NT2/D1 (cell line): ENCODE measurements around the gene CTIF.
"Not testable (repeated sequence)": the region's sequence is repeated elsewhere in the genome, so short reads cannot be mapped to it uniquely, and the experiment has no call there.

Source experiments
- DNase-seq: peaks from one replicate; pipeline ENCODE4 v3.0.0-alpha.2; 2011; ENCODE audit warnings: low read depth, low spot score
- H3K27me3 ChIP-seq: 2 replicates; pipeline ENCODE4 v1.6.0; 2011; ENCODE audit warnings: mild to moderate bottlenecking; ENCODE audit not compliant: insufficient read length, insufficient read depth
- H3K36me3 ChIP-seq: 2 replicates; pipeline ENCODE4 v1.6.1; 2011; ENCODE audit warnings: mild to moderate bottlenecking, low read length, mixed read lengths; ENCODE audit not compliant: insufficient read depth, insufficient read length
- H3K4me1 ChIP-seq: 2 replicates; pipeline ENCODE4 v1.5.1; 2011; ENCODE audit not compliant: insufficient read depth, insufficient read length
- H3K4me3 ChIP-seq: 2 replicates; pipeline ENCODE4 v1.5.1; 2011; ENCODE audit warnings: low read depth; ENCODE audit not compliant: insufficient read length
- H3K9ac ChIP-seq: 2 replicates; pipeline ENCODE4 v1.6.0; 2011; ENCODE audit warnings: low read depth; ENCODE audit not compliant: insufficient read length
- H3K9me3 ChIP-seq: 2 replicates; pipeline ENCODE4 v1.5.1; 2011; ENCODE audit warnings: mild to moderate bottlenecking, low read length; ENCODE audit not compliant: insufficient read depth
- SUZ12 ChIP-seq: IDR thresholded peaks from 2 replicates; pipeline ENCODE4 v1.6.1; 2011; ENCODE audit not compliant: insufficient read length, insufficient read depth; ENCODE audit errors: extremely low read depth
- YY1 ChIP-seq: IDR thresholded peaks from 2 replicates; pipeline ENCODE4 v1.6.1; 2011; ENCODE audit not compliant: insufficient read length, insufficient read depth
- ZNF274 ChIP-seq: IDR thresholded peaks from 2 replicates; pipeline ENCODE4 v1.6.1; 2011; ENCODE audit warnings: mild to moderate bottlenecking, low read depth, low read length

The CTIF gene

DNA sequence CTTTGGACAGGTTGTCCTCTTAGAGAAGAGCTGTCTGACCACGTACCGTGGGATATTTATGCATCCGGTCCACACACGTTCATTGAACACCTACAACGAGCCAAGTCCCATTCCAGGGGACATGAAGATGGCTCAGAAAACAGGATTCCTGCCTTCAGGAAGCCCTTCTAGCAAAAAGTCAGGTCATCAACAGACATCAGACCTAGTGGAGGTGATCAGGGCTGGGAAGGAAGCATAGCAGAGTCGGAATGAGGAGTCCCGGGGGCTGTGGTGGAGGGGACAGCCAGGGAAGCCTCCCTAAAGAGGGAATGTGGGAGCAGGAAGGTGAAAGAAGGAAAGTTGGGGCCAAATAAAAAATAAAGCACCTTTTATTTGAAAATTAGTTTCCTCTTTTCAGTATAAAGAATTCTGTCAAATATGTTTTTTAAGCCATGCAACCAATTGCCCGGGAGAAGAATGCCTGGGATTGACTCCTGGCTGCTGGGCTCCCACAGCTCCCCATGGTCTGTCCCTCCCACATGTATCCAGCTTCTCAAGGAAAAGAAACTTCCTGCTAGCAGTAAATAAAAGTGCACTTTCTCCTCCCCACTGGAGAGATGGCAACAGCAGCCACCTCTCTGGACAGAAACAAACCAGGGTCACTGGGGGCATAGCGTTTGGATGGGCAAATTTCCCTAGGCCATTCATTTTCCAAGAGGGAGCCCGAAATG is 267.1 kb downstream of the CTIF start:
- TF ChIP-seq YY1 (no peak), ZNF274 (no peak), SUZ12 (no peak)
- H3K27me3 ChIP-seq: no peaks in the 10 kb centered on the region
- H3K9me3 ChIP-seq: no peaks in the 10 kb centered on the region
- H3K4me1 ChIP-seq: no peaks in the 10 kb centered on the region
- no peak overlapping the region for H3K9ac ChIP-seq
- H3K4me3 ChIP-seq: no peak overlapping the region
- H3K36me3 ChIP-seq: peaks cover 21% of the 10 kb centered on the region
- DNase-seq: no peak

DNA sequence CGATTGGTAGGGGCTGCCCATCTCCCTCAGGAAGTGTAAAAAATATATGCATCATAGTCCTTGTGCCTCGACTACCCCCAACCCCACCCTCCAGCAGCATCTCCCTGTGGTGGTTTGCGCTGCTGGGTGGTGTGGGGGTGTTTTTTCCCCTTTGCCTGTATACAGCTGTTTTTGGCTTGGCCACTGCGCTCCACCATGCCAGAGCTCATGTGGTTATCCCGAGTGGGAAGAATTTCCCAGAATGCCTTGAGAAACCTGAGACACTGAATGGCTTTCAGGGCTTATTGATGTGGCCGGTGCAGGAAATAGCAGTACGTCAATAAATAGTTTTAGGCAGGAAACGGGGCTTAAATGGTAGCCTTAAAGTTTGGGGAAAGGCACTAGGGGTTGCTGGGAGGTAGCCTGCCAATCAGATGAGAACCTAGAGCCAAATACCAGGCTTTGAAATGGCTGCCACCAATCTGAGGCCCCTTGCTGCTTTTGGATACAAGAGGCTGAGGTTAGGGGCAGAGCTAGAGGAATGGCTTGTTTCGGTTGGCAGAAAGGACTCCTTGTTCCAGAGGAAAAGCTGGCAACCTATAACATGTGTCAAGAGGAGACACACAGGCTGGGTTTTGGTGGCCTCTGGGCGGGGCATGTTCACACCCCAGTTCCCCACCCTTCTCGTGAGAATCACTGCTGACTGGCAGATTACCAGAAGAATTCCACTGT is 267.9 kb downstream of the CTIF start:
- H3K27me3 ChIP-seq: no peaks in the 10 kb centered on the region
- no peak overlapping the region for H3K4me3 ChIP-seq
- no peak for DNase-seq
- no peaks in the 10 kb centered on the region for H3K9me3 ChIP-seq
- H3K9ac ChIP-seq: no peak overlapping the region
- H3K4me1 ChIP-seq: no peaks in the 10 kb centered on the region
- no peak for TF ChIP-seq YY1
- TF ChIP-seq SUZ12: no peak
- TF ChIP-seq ZNF274: no peak
- H3K36me3 ChIP-seq: peaks cover 21% of the 10 kb centered on the region

DNA sequence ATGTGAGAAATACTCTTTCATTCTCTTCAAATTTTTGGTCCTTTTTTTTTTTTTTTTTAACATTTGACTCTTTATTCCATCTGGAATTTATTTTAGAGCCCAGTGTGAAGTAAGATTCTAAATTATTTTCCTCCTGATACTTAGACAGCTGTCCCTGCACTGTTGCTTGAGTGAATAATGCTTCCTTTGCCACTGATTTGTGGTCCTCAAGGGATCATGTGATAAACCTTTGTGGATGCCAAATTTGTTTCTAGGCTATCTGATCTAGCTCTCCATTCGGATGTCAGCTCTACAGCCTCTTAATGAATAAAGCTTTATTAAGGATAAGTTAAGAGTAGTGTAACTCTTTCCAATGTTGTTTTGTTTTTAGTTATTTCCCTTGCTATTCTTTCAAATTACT is 269.6 kb downstream of the CTIF start:
- Histone ChIP-seq H3K27me3 (no peaks in the 10 kb centered on the region), H3K4me3 (no peak overlapping the region), H3K4me1 (no peaks in the 10 kb centered on the region), H3K36me3 (peaks cover 13% of the 10 kb centered on the region), H3K9ac (no peak overlapping the region), H3K9me3 (no peaks in the 10 kb centered on the region)
- TF ChIP-seq ZNF274 (no peak), YY1 (no peak), SUZ12 (no peak)
- DNase-seq: no peak

- DNase-seq: no peak
- Histone ChIP-seq H3K4me1 (no peaks in the 10 kb centered on the region), H3K9ac (no peak overlapping the region), H3K9me3 (no peaks in the 10 kb centered on the region), H3K4me3 (no peak overlapping the region), H3K36me3 (peaks cover 4% of the 10 kb centered on the region), H3K27me3 (no peaks in the 10 kb centered on the region)
- TF ChIP-seq ZNF274 (no peak), YY1 (no peak), SUZ12 (no peak)
These were observed 270.5 kb downstream of the CTIF start for GRCh38 chr18:48809365-48809764.

GRCh38 chr18:48810805-48811204 is 272.0 kb downstream of the CTIF start:
- H3K9me3 ChIP-seq: no peaks in the 10 kb centered on the region
- no peaks in the 10 kb centered on the region for H3K27me3 ChIP-seq
- H3K36me3 ChIP-seq: no peaks in the 10 kb centered on the region
- no peak overlapping the region for H3K9ac ChIP-seq
- no peak for DNase-seq
- TF ChIP-seq SUZ12 (no peak), ZNF274 (no peak), YY1 (no peak)
- no peak overlapping the region for H3K4me3 ChIP-seq
- H3K4me1 ChIP-seq: no peaks in the 10 kb centered on the region

DNA sequence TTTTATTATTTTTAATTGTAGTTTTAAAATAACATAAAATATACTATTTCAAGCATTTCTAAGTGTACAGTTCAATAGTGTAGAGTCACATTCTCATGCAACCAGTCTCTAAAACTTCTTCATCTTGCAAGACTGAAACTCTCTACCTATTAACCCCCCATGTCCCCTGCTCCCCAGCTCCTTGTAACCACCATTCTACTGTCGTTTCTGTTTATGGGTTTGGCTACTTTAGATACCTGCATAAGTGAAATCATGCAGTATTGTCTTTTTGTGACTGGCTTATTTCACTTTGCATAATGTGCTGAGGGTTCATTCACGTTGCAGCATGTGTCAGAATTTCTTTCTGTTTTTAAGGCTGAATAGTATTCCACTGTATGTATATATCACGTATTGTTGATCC is 272.6 kb downstream of the CTIF start:
- Histone ChIP-seq H3K4me1 (no peaks in the 10 kb centered on the region), H3K9me3 (no peaks in the 10 kb centered on the region), H3K27me3 (no peaks in the 10 kb centered on the region), H3K4me3 (no peak overlapping the region), H3K36me3 (peaks cover 5% of the 10 kb centered on the region), H3K9ac (no peak overlapping the region)
- TF ChIP-seq ZNF274 (no peak), YY1 (no peak), SUZ12 (no peak)
- no peak for DNase-seq

DNA sequence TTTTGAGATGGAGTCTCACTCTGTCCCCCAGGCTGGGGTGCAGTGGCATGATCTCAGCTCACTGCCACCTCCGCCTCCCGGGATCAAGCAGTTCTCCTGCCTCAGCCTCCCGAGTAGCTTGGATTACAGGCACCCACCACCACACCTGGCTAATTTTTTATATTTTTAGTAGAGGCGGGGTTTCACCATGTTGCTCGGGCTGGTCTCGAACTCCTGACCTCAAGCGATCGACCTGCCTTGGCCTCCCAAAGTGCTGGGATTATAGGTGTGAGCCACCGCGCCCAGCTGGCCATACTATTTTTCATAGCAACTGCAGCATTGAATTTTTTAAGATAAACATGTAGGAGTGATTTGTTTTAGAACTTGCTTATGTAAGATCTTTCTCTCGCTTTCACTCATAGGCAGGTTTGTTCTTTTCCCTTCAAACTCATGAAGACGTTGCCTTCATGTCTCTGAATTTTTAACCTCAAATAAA is 273.2 kb downstream of the CTIF start:
- H3K9me3 ChIP-seq, H3K4me3 ChIP-seq, H3K9ac ChIP-seq, H3K4me1 ChIP-seq, H3K27me3 ChIP-seq, DNase-seq, H3K36me3 ChIP-seq: not testable (repeated sequence)
